A549 (cell line): ENCODE measurements around the gene KCTD1. TPM values are rescaled to one million over a fixed set of nuclear protein-coding genes. Genes with fewer than 3 reads are reported as not detected.
A peak's percentile ranks its signal among the peaks of the same experiment; 100 is the strongest.

Experiments
- ATAC-seq, 2 experiments: fragments of 200-7000 bp in 1 of 2; fragments of >200 bp in 1 of 2; cut with Nextera tagmentation in 1 of 2; cut with Tn5 transposase in 1 of 2; 3 replicates each; pipeline versions ENCODE4 v1.8.0 to v1.9.1; 2018 to 2020; ENCODE audit warnings: mild to moderate bottlenecking in 1 of 2, moderate library complexity in 1 of 2
- CTCF ChIA-PET: fragments of 300-600 bp; sonication (Branson Sonifier 250); formaldehyde crosslinking; extraction: SDS; loops from one replicate; lab custom pipeline; 2021; ENCODE audit warnings: antibody characterized with exemption, inconsistent platforms; lab: Yijun Ruan, JAX
- POLR2A ChIA-PET: fragments of 350-600 bp; formaldehyde crosslinking; extraction: SDS; loops from one replicate; lab custom pipeline; 2021; ENCODE audit warnings: antibody characterized with exemption, inconsistent platforms; lab: Yijun Ruan, JAX
- DNase-seq, 2 experiments: peaks; one replicate each; pipeline versions ENCODE4 v3.0.0 to v3.0.0-alpha.2; 2011 to 2016; ENCODE audit warnings: low read depth in 1 of 2, low spot score in 1 of 2
- FAIRE-seq: peaks from 2 replicates; lab custom pipeline; 2011; peaks lifted over from hg19 to GRCh38; lab: Jason Lieb, UNC
- H3K27ac ChIP-seq, 2 experiments: fragments of >200 bp; sonication (Bioruptor Twin); formaldehyde crosslinking; 3 replicates each; pipeline ENCODE4 v1.5.1; 2016 to 2017
- H3K4me1 ChIP-seq: fragments of >200 bp; sonication (Bioruptor Twin); formaldehyde crosslinking; 3 replicates; pipeline ENCODE4 v1.6.1; 2016
- H3K4me2 ChIP-seq: fragments of >200 bp; sonication (Bioruptor Twin); formaldehyde crosslinking; 3 replicates; pipeline ENCODE4 v1.6.1; 2016
- H3K4me3 ChIP-seq: fragments of >200 bp; sonication (Bioruptor Twin); formaldehyde crosslinking; 3 replicates; pipeline ENCODE4 v1.5.1; 2016
- H3K9me3 ChIP-seq: fragments of >200 bp; sonication (Bioruptor Twin); formaldehyde crosslinking; 3 replicates; pipeline ENCODE4 v1.6.1; 2016
- ATOH8 ChIP-seq: fragments of 250-450 bp; sonication (Bioruptor Pico); IDR thresholded peaks from 2 replicates; pipeline ENCODE4 v1.5.0; 2020; ENCODE audit warnings: low read depth, mild to moderate bottlenecking, moderate library complexity
- BHLHE40 ChIP-seq: IDR thresholded peaks from 2 replicates; pipeline ENCODE4 v1.6.1; 2012; ENCODE audit warnings: low read depth, low read length, inconsistent platforms
- CBX2 ChIP-seq: fragments of 200-600 bp; sonication (generic); IDR thresholded peaks from 2 replicates; pipeline ENCODE4 v1.6.1; 2016; ENCODE audit warnings: low read depth, mild to moderate bottlenecking, borderline replicate concordance
- CEBPB ChIP-seq, 2 experiments: fragments of >200 bp in 1 of 2; sonication (Bioruptor Twin) in 1 of 2; formaldehyde crosslinking in 1 of 2; IDR thresholded peaks; 2 replicates each; pipeline ENCODE4 v1.6.1; 2012 to 2016
- CTCF ChIP-seq: fragments of >200 bp; sonication (Bioruptor Twin); formaldehyde crosslinking; IDR thresholded peaks from 3 replicates; pipeline ENCODE4 v1.5.1; 2016
- E2F6 ChIP-seq: IDR thresholded peaks from 2 replicates; pipeline ENCODE4 v1.6.1; 2012; ENCODE audit warnings: low read depth, borderline replicate concordance
- EHF ChIP-seq: fragments of 250-450 bp; sonication (Bioruptor Pico); IDR thresholded peaks from 2 replicates; pipeline ENCODE4 v1.5.0; 2020; ENCODE audit warnings: mild to moderate bottlenecking
- MAX ChIP-seq: IDR thresholded peaks from 2 replicates; pipeline ENCODE4 v1.6.1; 2012
- NFE2L2 ChIP-seq: fragments of 150-350 bp; conservative IDR thresholded peaks from 2 replicates; pipeline ENCODE4 v1.6.1; 2014; ENCODE audit warnings: low read length
- NPAS2 ChIP-seq: fragments of 250-450 bp; sonication (Bioruptor Pico); IDR thresholded peaks from 2 replicates; pipeline ENCODE4 v1.8.0; 2022; ENCODE audit warnings: mild to moderate bottlenecking, moderate library complexity, borderline replicate concordance
- PBX3 ChIP-seq: IDR thresholded peaks from 2 replicates; pipeline ENCODE4 v1.6.1; 2012
- REST ChIP-seq: fragments of 200-600 bp; sonication (generic); IDR thresholded peaks from 2 replicates; pipeline ENCODE4 v1.6.1; 2016; ENCODE audit warnings: antibody characterized with exemption, mild to moderate bottlenecking, moderate library complexity
- USF2 ChIP-seq: fragments of 450-650 bp; IDR thresholded peaks from 2 replicates; pipeline ENCODE4 v1.6.1; 2014; ENCODE audit warnings: antibody characterized with exemption
- WGBS: methylation state at CpG from one replicate; pipeline ENCODE4 v1.1.6; 2017; ENCODE audit errors: missing lambda C conversion rate; 5-methylcytosine and 5-hydroxymethylcytosine counted together
- polyA plus RNA-seq, 4 experiments: library from polyadenylated mRNA; depleted of rRNA in 3 of 4; stranded (reverse); fragments of >200 nt; fragmentation: RNase III in 1 of 4; extraction: RNeasy Plus Mini Kit Qiagen cat#74134 plus additional on column Dnase treatment in 1 of 4; gene quantifications; 2 replicates in 3 of 4; 3 replicates in 1 of 4; pipeline ENCODE4 v1.2.3, GENCODE V29; 2011 to 2017

KCTD1 gene
- polyA plus RNA-seq, 2 of the 4 experiments (the other 2 are of a cell fraction): 26.1 to 32.1 TPM

- no peak for TF ChIP-seq CTCF
- TF ChIP-seq NFE2L2: no peak
- TF ChIP-seq EHF (CRISPR knock-in tag): 0 out of 2 replicates have a peak, but pooled peaks have one; percentile 26
- no peak for TF ChIP-seq CBX2
- no peak for TF ChIP-seq ATOH8
- TF ChIP-seq USF2: no peak
- TF ChIP-seq MAX: peak; percentile 51
- no peak for TF ChIP-seq PBX3
These were observed 60.9 kb downstream of the KCTD1 start (continued) for GRCh38 chr18:26487437-26487836.

GRCh38 chr18:26483633-26484032 is 64.7 kb downstream of the KCTD1 start:
- ChIA-PET POLR2A (interaction anchor here (1.2 kb wide), 1 partner anchor 65 kb away, joined by 5 read pairs; the partner anchor contains the start of gene KCTD1), CTCF (interaction anchor here (1.1 to 1.4 kb wide), 2 partner anchors 15 to 21 kb away, joined by 4 to 5 read pairs; no protein-coding TSS in a partner anchor)
- DNase-seq (peak in 1 of 2 experiments; percentile 35), FAIRE-seq (no peak), ATAC-seq (no peak)
- Histone ChIP-seq H3K9me3 (no peaks in the 10 kb centered on the region), H3K4me2 (peak overlapping the region; percentile 72), H3K4me3 (no peak overlapping the region), H3K27ac (peak overlapping the region; percentile 97 to 98), H3K4me1 (peaks cover 98% of the 10 kb centered on the region)
- whole genome bisulfite sequencing: 27% methylated on average over 4 of the region's 4 CpGs
- TF ChIP-seq E2F6 (peak; percentile 15; the same call in 1 of the 2 replicates), NPAS2 (CRISPR knock-in tag) (0 out of 2 replicates have a peak, but pooled peaks have one; percentile 10), BHLHE40 (peak; percentile 65), CEBPB (IDR thresholded peaks at IDR 0.05) (peak; percentile 42 to 75; a peak in 3 of 4 replicates), REST (no peak)
- TF ChIP-seq, all 56 proteins: peak for 4
